Lung (tissue), 12 donors: ENCODE data around the gene CST6. TPM values are rescaled to one million over a fixed set of nuclear protein-coding genes. Genes with fewer than 3 reads are reported as not detected.
A peak's percentile ranks its signal among the peaks of the same experiment; 100 is the strongest.

ENCODE experiments used
- ATAC-seq: fragments of 200-7000 bp; cut with Tn5 transposase; one replicate; pipeline ENCODE4 v1.9.1; 2020; ENCODE audit warnings: moderate number of reproducible peaks; ENCODE audit not compliant: insufficient read depth, low FRiP score
- DNase-seq, 3 donors: peaks; one replicate each; pipeline ENCODE4 v3.0.0-alpha.2; 2013 to 2017
- H3K27ac ChIP-seq, 2 donors: one replicate each; pipeline ENCODE4 v1.5.1; 2013; ENCODE audit warnings: mild to moderate bottlenecking in 2 of 2, moderate library complexity in 2 of 2, control low read depth in 1 of 2, inconsistent platforms in 1 of 2, low read depth in 1 of 2, low read length in 1 of 2
- H3K27me3 ChIP-seq, 3 donors: one replicate each; pipeline ENCODE4 v1.5.1; 2013; ENCODE audit warnings: low read length in 2 of 3; ENCODE audit not compliant: control insufficient read depth in 3 of 3, insufficient read depth in 3 of 3
- H3K36me3 ChIP-seq, 4 donors: one replicate each; pipeline ENCODE4 v1.5.1; 2013; ENCODE audit warnings: low read length in 4 of 4, mild to moderate bottlenecking in 1 of 4, moderate library complexity in 1 of 4; ENCODE audit not compliant: control insufficient read depth in 4 of 4, insufficient read depth in 4 of 4
- H3K4me1 ChIP-seq, 5 donors: one replicate each; pipeline ENCODE4 v1.5.1; 2013; ENCODE audit warnings: low read length in 5 of 5, mild to moderate bottlenecking in 2 of 5, moderate library complexity in 1 of 5; ENCODE audit not compliant: control insufficient read depth in 5 of 5, insufficient read depth in 5 of 5
- H3K4me3 ChIP-seq: one replicate; pipeline ENCODE4 v1.5.1; 2013; ENCODE audit warnings: mild to moderate bottlenecking, control low read depth, moderate library complexity
- H3K9ac ChIP-seq, 2 donors: one replicate each; pipeline ENCODE4 v1.5.1; 2013; ENCODE audit warnings: low read length in 2 of 2, control low read depth in 1 of 2; ENCODE audit not compliant: insufficient read depth in 1 of 2
- H3K9me3 ChIP-seq, 4 donors: one replicate each; pipeline ENCODE4 v1.5.1; 2013; ENCODE audit warnings: low read length in 3 of 4, mild to moderate bottlenecking in 1 of 4, moderate library complexity in 1 of 4; ENCODE audit not compliant: control insufficient read depth in 4 of 4, insufficient read depth in 3 of 4
- WGBS, 2 donors: extraction: QIAGEN DNeasy Blood & Tissue Kit; methylation state at CpG; one replicate each; pipeline ENCODE4 v1.1.7; 2013; 5-methylcytosine and 5-hydroxymethylcytosine counted together
- polyA plus RNA-seq, 2 donors: library from polyadenylated mRNA; stranded (reverse); fragments of 200-250 nt; gene quantifications; one replicate each; pipeline ENCODE4 v1.2.1, GENCODE V29; 2013
- total RNA-seq, 2 donors: library from RNA; depleted of rRNA in 1 of 2; stranded (reverse); fragments of >200 nt in 1 of 2; gene quantifications; one replicate each; pipeline ENCODE4 v1.2.1, GENCODE V29; 2014 to 2021
- TF ChIP-seq, protein P1 (sequence below): IDR thresholded peaks from 2 replicates; pipeline ENCODE4 v1.5.1; 2012; ENCODE audit warnings: mild to moderate bottlenecking; ENCODE audit errors: control extremely low read depth, extremely low read depth
- donor health status: control.
- donor health status: control.
- donor health status: Bipolar disorder and iron deficiency.
- donor health status: healthy.
- donor health status: DM: yes; HTN: yes; CAD: no.

The CST6 gene
- total and polyA plus RNA-seq, 4 donors: 7.1 to 38.8 (median 24.7) TPM

DNA sequence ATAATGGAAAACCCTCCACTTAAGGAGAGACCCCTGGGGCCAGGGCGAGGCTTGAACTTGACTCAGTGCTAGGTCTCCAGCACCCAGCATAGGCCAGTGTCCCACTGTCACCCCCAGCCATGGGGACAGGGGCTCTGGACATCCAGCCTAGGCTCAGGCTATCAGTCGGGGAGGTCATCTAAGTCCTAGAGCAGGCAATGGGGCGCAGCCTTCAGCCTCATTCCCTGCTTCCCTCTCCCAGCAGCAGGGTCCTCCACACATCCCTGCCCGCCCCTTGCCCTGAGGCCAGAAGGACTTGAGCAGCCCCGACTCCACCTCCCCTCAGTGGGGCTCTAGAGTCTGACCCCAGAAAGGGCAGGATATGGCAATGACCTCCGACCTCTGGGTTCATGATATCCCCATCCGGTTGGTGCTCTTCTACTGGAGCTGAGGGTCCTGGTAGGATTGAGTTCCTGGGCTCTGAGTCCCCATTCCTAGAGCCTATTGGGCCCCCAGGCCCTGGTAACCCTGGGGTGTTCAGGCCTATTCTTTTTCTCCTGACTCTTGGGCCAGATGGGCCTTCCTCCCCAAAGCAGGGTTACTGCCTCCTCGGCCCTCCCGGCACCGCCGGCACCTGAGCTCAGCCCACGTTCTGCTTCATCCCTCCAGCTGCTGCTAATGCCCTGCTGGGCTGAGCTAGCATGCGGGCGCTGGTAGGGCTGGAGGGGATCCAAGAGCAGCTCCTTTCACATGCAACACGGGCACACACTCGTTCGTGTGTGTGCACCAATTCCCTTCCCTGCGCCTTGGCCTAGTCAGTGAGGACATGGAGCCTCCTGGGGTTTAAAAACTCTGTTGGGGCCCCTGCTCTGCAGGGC lies 4.4 kb downstream of the CST6 start:
- H3K4me3 ChIP-seq: no peak overlapping the region
- H3K27ac ChIP-seq: peak overlapping the region in 1 of 2 donors; percentile 2
- 89 to 93% methylated on average over 18 of the region's 18 CpGs for WGBS, 2 donors
- no peak for DNase-seq
- H3K27me3 ChIP-seq: peaks cover 0 to 16% (median 13%) of the 10 kb centered on the region in 3 donors
- H3K9ac ChIP-seq: no peak overlapping the region
- no peaks in the 10 kb centered on the region for H3K9me3 ChIP-seq
- H3K36me3 ChIP-seq: no peaks in the 10 kb centered on the region
- H3K4me1 ChIP-seq: peaks cover 0 to 9% (median 0%) of the 10 kb centered on the region in 5 donors
- TF ChIP-seq, protein P1, sequence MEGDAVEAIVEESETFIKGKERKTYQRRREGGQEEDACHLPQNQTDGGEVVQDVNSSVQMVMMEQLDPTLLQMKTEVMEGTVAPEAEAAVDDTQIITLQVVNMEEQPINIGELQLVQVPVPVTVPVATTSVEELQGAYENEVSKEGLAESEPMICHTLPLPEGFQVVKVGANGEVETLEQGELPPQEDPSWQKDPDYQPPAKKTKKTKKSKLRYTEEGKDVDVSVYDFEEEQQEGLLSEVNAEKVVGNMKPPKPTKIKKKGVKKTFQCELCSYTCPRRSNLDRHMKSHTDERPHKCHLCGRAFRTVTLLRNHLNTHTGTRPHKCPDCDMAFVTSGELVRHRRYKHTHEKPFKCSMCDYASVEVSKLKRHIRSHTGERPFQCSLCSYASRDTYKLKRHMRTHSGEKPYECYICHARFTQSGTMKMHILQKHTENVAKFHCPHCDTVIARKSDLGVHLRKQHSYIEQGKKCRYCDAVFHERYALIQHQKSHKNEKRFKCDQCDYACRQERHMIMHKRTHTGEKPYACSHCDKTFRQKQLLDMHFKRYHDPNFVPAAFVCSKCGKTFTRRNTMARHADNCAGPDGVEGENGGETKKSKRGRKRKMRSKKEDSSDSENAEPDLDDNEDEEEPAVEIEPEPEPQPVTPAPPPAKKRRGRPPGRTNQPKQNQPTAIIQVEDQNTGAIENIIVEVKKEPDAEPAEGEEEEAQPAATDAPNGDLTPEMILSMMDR: no peak
- no peak for ATAC-seq

DNA sequence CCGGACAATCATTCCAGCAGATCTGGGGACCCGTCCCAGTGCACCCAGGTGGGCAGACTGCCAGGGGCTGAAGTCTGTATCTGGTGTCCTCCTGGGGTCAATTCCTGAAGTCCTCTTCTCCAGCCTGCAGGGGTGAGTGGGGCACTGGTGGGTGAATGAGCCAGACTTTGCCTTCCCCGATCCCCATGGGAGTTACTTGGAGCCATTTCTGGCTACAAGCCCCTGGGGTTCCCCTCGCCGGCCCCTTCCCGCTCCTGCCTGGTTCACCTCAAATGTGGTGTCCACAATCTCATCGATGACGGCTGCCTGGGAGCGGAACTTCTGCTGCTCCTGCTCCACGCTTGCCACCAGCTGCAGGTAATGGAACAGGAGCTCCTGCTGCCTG lies 5.0 kb downstream of the CST6 start:
- Histone ChIP-seq H3K9ac (no peak overlapping the region), H3K27ac (no peak overlapping the region), H3K9me3 (no peaks in the 10 kb centered on the region), H3K27me3 (peaks cover 0 to 10% (median 8%) of the 10 kb centered on the region in 3 donors), H3K4me3 (no peak overlapping the region), H3K36me3 (no peaks in the 10 kb centered on the region), H3K4me1 (peaks cover 0 to 6% (median 0%) of the 10 kb centered on the region in 5 donors)
- ATAC-seq: no peak
- TF ChIP-seq, protein P1: no peak
- DNase-seq: no peak
- 92 to 97% methylated on average over 10 of the region's 10 CpGs for WGBS, 2 donors

DNA sequence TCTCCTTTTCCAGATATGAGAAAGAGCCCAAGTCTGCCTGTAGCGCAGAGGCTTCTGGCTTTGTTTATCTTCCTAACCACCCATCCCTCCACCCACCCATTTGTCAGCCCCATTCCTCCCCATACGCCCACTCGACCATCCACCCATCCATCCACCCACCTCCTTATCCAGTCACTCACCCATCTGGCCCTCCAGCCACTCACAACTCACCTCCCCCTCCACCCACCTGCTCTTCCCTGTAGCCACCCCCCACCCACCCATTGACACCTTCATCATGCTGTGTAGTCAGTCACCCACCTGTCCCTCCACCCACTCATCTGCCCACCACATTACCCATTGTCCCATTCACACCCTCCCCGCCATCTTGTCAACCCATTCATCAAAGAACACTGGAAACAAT lies 5.5 kb downstream of the CST6 start:
- no peak for ATAC-seq
- Histone ChIP-seq H3K9ac (no peak overlapping the region), H3K27ac (no peak overlapping the region), H3K27me3 (peaks cover 0 to 7% (median 5%) of the 10 kb centered on the region in 3 donors), H3K4me1 (peaks cover 0 to 4% (median 0%) of the 10 kb centered on the region in 5 donors), H3K9me3 (no peaks in the 10 kb centered on the region), H3K36me3 (no peaks in the 10 kb centered on the region), H3K4me3 (no peak overlapping the region)
- no peak for DNase-seq
- 82% methylated on average over 4 of the region's 4 CpGs for WGBS, 2 donors
- TF ChIP-seq, protein P1: no peak
